Gastroesophageal sphincter (tissue), 3 donors: ENCODE measurements around the gene PREX1.

Experiments
- POLR2A ChIP-seq, 2 donors: fragments of 450-650 bp; IDR thresholded peaks; one replicate each; pipeline ENCODE4 v1.6.1; 2017; ENCODE audit warnings: antibody characterized with exemption in 2 of 2, mild to moderate bottlenecking in 2 of 2, moderate library complexity in 1 of 2
- POLR2AphosphoS5 ChIP-seq: sonication (generic); formaldehyde crosslinking; IDR thresholded peaks from one replicate; pipeline ENCODE4 v1.6.1; 2017; ENCODE audit warnings: antibody characterized with exemption
- TF ChIP-seq, protein P1 (sequence below), 4 experiments: fragments of 200-600 bp in 2 of 4; fragments of 450-650 bp in 2 of 4; sonication (generic) in 1 of 4; IDR thresholded peaks; one replicate each; pipeline ENCODE4 v1.5.1; 2017 to 2019; ENCODE audit warnings: antibody characterized with exemption in 4 of 4, mild to moderate bottlenecking in 2 of 4, moderate library complexity in 2 of 4

DNA sequence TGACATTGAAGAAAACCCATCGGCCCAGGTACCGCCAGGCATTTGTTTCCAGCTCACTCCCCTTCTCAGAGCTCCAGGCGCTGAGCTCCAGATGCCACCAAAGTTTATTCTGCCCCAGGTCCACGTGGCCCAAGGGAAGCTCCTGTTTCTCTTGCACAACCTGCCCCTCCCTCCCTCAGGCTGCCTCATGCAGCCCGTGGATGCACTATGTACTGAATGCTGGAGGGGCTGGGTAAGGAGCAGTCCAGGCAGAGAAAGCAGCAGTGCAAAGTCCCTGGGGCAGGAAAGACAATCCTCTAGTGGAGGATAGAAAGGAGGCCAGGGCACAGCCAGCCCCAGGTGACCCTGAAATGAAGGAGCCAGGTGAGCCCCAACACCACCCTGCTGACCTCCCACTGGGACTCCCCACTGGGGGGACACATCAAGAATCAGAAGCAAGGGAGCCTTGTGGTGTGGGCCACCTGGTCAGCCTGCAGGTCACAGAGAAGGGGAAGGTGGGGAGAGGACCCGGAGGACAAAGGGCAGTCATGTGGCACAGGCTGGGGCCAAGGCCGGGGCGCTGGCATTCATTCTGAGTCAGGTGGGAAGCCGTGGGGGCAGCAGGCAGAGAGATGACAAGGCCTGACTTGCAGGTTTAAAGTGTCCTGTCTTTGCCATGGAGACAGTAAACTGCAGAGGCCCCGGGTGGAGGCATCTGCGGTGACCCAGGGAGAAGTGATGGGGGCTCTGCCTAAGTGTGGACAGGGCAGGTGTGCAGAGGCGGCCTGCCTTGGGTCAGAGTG is 230.1 kb downstream of the PREX1 start:
- TF ChIP-seq, protein P1, sequence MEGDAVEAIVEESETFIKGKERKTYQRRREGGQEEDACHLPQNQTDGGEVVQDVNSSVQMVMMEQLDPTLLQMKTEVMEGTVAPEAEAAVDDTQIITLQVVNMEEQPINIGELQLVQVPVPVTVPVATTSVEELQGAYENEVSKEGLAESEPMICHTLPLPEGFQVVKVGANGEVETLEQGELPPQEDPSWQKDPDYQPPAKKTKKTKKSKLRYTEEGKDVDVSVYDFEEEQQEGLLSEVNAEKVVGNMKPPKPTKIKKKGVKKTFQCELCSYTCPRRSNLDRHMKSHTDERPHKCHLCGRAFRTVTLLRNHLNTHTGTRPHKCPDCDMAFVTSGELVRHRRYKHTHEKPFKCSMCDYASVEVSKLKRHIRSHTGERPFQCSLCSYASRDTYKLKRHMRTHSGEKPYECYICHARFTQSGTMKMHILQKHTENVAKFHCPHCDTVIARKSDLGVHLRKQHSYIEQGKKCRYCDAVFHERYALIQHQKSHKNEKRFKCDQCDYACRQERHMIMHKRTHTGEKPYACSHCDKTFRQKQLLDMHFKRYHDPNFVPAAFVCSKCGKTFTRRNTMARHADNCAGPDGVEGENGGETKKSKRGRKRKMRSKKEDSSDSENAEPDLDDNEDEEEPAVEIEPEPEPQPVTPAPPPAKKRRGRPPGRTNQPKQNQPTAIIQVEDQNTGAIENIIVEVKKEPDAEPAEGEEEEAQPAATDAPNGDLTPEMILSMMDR (IDR thresholded peaks at IDR 0.05): no peak
- TF ChIP-seq POLR2A (IDR thresholded peaks at IDR 0.05) (no peak), POLR2AphosphoS5 (no peak)
